AG04450 (cell line): ENCODE measurements around the gene MAP7. TPM values are rescaled to one million over a fixed set of nuclear protein-coding genes. Genes with fewer than 3 reads are reported as not detected.
"Not testable (repeated sequence)": the region's sequence is repeated elsewhere in the genome, so short reads cannot be mapped to it uniquely, and the experiment has no call there.

ENCODE experiments used
- CTCF ChIA-PET: fragments of 300-600, 350-600 bp; formaldehyde crosslinking; extraction: SDS; loops from one replicate; lab custom pipeline; 2022; ENCODE audit warnings: antibody characterized with exemption, inconsistent platforms; lab: Charles Lee
- POLR2A ChIA-PET: fragments of 350-600 bp; formaldehyde crosslinking; extraction: SDS; loops from one replicate; lab custom pipeline; 2021; ENCODE audit warnings: antibody characterized with exemption, inconsistent platforms; lab: Yijun Ruan, JAX
- DNase-seq: peaks from one replicate; pipeline ENCODE4 v3.0.0-alpha.2; 2011; ENCODE audit warnings: low read depth, low spot score
- H3K27ac ChIP-seq: one replicate; pipeline ENCODE4 v1.5.1; 2012; ENCODE audit warnings: low read depth, low read length, control low read depth
- H3K27me3 ChIP-seq: one replicate; pipeline ENCODE4 v1.6.0; 2012; ENCODE audit warnings: low read length; ENCODE audit not compliant: control insufficient read depth, insufficient read depth
- H3K4me3 ChIP-seq: 2 replicates; pipeline ENCODE4 v1.5.1; 2011; ENCODE audit warnings: mild to moderate bottlenecking, low read depth, low read length, control low read depth
- H3K9me3 ChIP-seq: 2 replicates; pipeline ENCODE4 v1.5.1; 2012; ENCODE audit warnings: low read length; ENCODE audit not compliant: control insufficient read depth, insufficient read depth
- CTCF ChIP-seq: IDR thresholded peaks from 2 replicates; pipeline ENCODE4 v1.5.1; 2011; ENCODE audit warnings: low read depth, low read length, control low read depth, inconsistent platforms
- polyA plus RNA-seq: library from polyadenylated mRNA; depleted of rRNA; stranded (reverse); fragments of >200 nt; gene quantifications from 2 replicates; pipeline ENCODE4 v1.2.3, GENCODE V29; 2011

The MAP7 gene
- polyA plus RNA-seq, 1 experiment, result 0.30 TPM

DNA sequence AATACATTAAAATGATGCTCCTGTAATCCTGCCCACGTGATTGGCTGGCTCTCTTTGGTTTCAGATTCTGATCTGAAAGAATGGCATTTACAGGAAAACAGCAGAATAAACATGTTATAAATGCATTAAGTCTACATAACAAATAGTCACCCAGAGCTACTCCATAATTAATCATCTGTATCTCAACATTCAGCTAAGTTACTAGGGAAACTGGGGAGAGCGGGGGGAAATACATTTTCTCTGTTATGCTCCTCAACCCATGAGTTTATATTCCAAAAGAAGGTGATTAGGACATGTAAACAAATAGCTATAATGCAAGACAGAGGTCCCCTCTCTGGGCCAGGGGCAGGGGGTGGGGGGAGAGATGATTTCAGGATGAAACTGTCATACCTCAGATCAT is 58.5 kb downstream of the MAP7 start:
- POLR2A ChIA-PET, result no interaction called here

DNA sequence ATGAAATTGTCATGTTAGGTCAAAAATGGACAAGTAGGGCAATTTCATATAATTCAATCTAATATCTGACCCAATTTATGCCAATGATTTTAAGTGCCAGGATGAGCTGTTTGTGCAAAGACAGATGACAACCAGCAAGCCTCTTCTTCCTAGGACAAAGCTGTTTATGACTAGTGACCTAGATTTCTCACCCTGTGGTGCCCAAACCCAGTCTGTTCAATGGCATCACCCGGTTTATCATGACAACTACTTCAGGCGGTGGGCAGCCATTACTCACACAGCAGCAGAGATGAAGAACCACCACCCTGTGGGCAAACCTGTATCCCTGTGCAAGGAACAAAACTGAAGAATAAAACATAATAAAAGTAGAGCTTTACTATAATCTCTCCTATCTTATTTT is 59.0 kb downstream of the MAP7 start:
- Histone ChIP-seq H3K27me3 (peaks cover 10% of the 10 kb centered on the region), H3K27ac (no peak overlapping the region), H3K4me3 (no peak overlapping the region), H3K9me3 (no peaks in the 10 kb centered on the region)
- ChIA-PET POLR2A (no interaction called here), CTCF (interaction anchor here (0.6 kb wide), 1 partner anchor 1935 kb away, joined by 3 read pairs; no protein-coding TSS in a partner anchor)
- DNase-seq, result no peak
- no peak for TF ChIP-seq CTCF

More for the DNA sequence above, 58.5 kb downstream of the MAP7 start:
- H3K27ac ChIP-seq, result no peak overlapping the region
- peaks cover 11% of the 10 kb centered on the region for H3K27me3 ChIP-seq
- CTCF ChIA-PET, result interaction anchor here (0.6 kb wide), 1 partner anchor 1934 kb away, joined by 3 read pairs; no protein-coding TSS in a partner anchor
- H3K9me3 ChIP-seq, result no peaks in the 10 kb centered on the region
- no peak for TF ChIP-seq CTCF
- no peak for DNase-seq
- no peak overlapping the region for H3K4me3 ChIP-seq

GRCh38 chr6:136489689-136490033 is 60.6 kb downstream of the MAP7 start:
- not testable (repeated sequence) for H3K9me3 ChIP-seq, H3K27me3 ChIP-seq, H3K4me3 ChIP-seq, DNase-seq, H3K27ac ChIP-seq
- CTCF ChIA-PET, result interaction anchor here (0.6 to 0.7 kb wide), 2 partner anchors 21 to 36 kb away, joined by 4 to 5 read pairs; no protein-coding TSS in a partner anchor
- POLR2A ChIA-PET, result interaction anchor here (0.6 kb wide), 1 partner anchor 15 kb away, joined by 4 read pairs; no protein-coding TSS in a partner anchor

- CTCF ChIA-PET, result no interaction called here
- no peak overlapping the region for H3K27ac ChIP-seq
- DNase-seq, result no peak
- POLR2A ChIA-PET, result no interaction called here
- H3K9me3 ChIP-seq, result no peaks in the 10 kb centered on the region
- no peak for TF ChIP-seq CTCF
- no peak overlapping the region for H3K4me3 ChIP-seq
- H3K27me3 ChIP-seq, result peaks cover 8% of the 10 kb centered on the region
Measured at GRCh38 chr6:136487759-136488425, 62.3 kb downstream of the MAP7 start.

DNA sequence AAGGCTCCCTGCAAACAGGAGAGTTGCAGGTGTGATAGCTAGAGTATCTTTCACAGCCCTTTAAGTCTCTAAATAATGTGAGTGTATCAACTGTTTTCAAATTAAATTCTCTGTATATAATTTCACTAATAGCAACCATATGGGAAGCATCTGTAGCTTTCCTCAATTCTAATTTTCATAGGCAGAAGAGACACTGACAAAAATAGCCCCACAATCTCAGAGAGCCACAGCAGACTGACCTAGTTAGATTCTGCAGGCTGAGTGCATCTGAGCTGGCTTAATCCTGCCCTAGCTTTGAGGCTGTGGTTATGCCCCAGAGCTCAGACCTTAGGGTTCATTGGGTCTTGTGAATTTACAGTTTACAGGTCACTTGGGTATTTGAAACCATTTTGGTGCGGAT is 63.9 kb downstream of the MAP7 start:
- ChIA-PET POLR2A (no interaction called here), CTCF (no interaction called here)
- no peaks in the 10 kb centered on the region for H3K9me3 ChIP-seq
- H3K27ac ChIP-seq, result no peak overlapping the region
- DNase-seq, result no peak
- no peak for TF ChIP-seq CTCF
- peaks cover 8% of the 10 kb centered on the region for H3K27me3 ChIP-seq
- H3K4me3 ChIP-seq, result no peak overlapping the region
